Panc1 (cell line): ENCODE data around the gene C8A. TPM values are rescaled to one million over a fixed set of nuclear protein-coding genes. Genes with fewer than 3 reads are reported as not detected.

Experiments used
- ATAC-seq: fragments of 200-7000 bp; cut with Tn5 transposase; 2 replicates; pipeline ENCODE4 v1.9.1; 2020; ENCODE audit warnings: mild to moderate bottlenecking, moderate library complexity
- BruUV-seq: library from RNA; stranded (reverse); fragments of 400-500 nt; replicated peaks from 2 replicates; lab custom pipeline; 2021; lab: Mats Ljungman, UMichigan
- CTCF ChIA-PET: fragments of 300-600 bp; sonication (Branson Sonifier 250); formaldehyde crosslinking; loops from one replicate; lab custom pipeline; 2022; ENCODE audit warnings: antibody characterized with exemption; lab: Charles Lee
- POLR2A ChIA-PET: fragments of 300-600 bp; sonication (Branson Sonifier 250); formaldehyde crosslinking; loops from one replicate; lab custom pipeline; 2022; ENCODE audit warnings: antibody characterized with exemption; lab: Charles Lee
- DNase-seq: peaks from one replicate; pipeline ENCODE4 v3.0.0-alpha.2; 2010; ENCODE audit warnings: low read depth, low spot score
- H3K27ac ChIP-seq: 2 replicates; pipeline ENCODE4 v1.5.1; 2011; ENCODE audit warnings: mild to moderate bottlenecking, low read length, inconsistent platforms
- H3K27me3 ChIP-seq: fragments of 200-500 bp; sonication (Bioruptor generic); 2 replicates; pipeline ENCODE4 v1.6.0; 2014; ENCODE audit warnings: low read length, inconsistent platforms; ENCODE audit not compliant: control insufficient read depth, insufficient read depth
- H3K36me3 ChIP-seq: fragments of 200-500 bp; sonication (Bioruptor generic); 2 replicates; pipeline ENCODE4 v1.5.1; 2014; ENCODE audit warnings: inconsistent platforms, mild to moderate bottlenecking, low read length, moderate library complexity; ENCODE audit not compliant: control insufficient read depth, insufficient read depth
- H3K4me1 ChIP-seq: 2 replicates; pipeline ENCODE4 v1.5.1; 2011; ENCODE audit warnings: inconsistent platforms, mild to moderate bottlenecking, low read length, moderate library complexity; ENCODE audit not compliant: control insufficient read depth, insufficient read depth
- H3K4me3 ChIP-seq, 2 experiments: 2 replicates each; pipeline ENCODE4 v1.5.1; 2011 to 2012; ENCODE audit warnings: low read depth in 2 of 2, low read length in 2 of 2, mild to moderate bottlenecking in 2 of 2, inconsistent platforms in 1 of 2, moderate library complexity in 1 of 2
- H3K9me3 ChIP-seq: fragments of 200-500 bp; sonication (Bioruptor generic); 2 replicates; pipeline ENCODE4 v1.5.1; 2014; ENCODE audit warnings: low read depth, mild to moderate bottlenecking, inconsistent platforms, low read length, moderate library complexity; ENCODE audit not compliant: control insufficient read depth, insufficient read depth
- CTCF ChIP-seq: fragments of 450-650 bp; IDR thresholded peaks from 2 replicates; pipeline ENCODE4 v1.5.1; 2017; ENCODE audit warnings: mild to moderate bottlenecking
- POLR2AphosphoS5 ChIP-seq: IDR thresholded peaks from 2 replicates; pipeline ENCODE4 v1.6.1; 2012; ENCODE audit warnings: mild to moderate bottlenecking, low read depth, low read length, moderate library complexity
- REST ChIP-seq, 2 experiments: IDR thresholded peaks; 2 replicates each; pipeline ENCODE4 v1.6.1; 2011 to 2012; ENCODE audit warnings: low read depth in 2 of 2, control low read depth in 1 of 2, low read length in 1 of 2, mild to moderate bottlenecking in 1 of 2, moderate library complexity in 1 of 2; ENCODE audit not compliant: insufficient read depth in 1 of 2
- SIN3A ChIP-seq: IDR thresholded peaks from 2 replicates; pipeline ENCODE4 v1.6.1; 2012; ENCODE audit warnings: low read depth, mild to moderate bottlenecking, low read length, moderate library complexity, borderline replicate concordance; ENCODE audit not compliant: insufficient read depth
- TCF7L2 ChIP-seq: IDR thresholded peaks from 2 replicates; pipeline ENCODE4 v1.6.1; 2011; ENCODE audit warnings: mild to moderate bottlenecking, low read depth, low read length, inconsistent platforms
- in situ Hi-C: cut with HindIII; loops from 2 replicates; pipeline ENCODE4 v1.10.0; 2016; ENCODE audit warnings: low sequenced_read_pairs, low pct_unique_long_range_greater_than_20kb
- intact Hi-C: fragments of 100-400 bp; cut with micrococcal nuclease; formaldehyde crosslinking; loops from one replicate; pipeline ENCODE4 v1.10.0; 2022; ENCODE audit not compliant: unreplicated experiment
- total RNA-seq: library from RNA; stranded (reverse); gene quantifications from one replicate; pipeline ENCODE4 v1.2.1, GENCODE V29; 2021; ENCODE audit not compliant: unreplicated experiment

C8A gene
- total RNA-seq, 1 experiment from 2014 or later = not detected

DNA sequence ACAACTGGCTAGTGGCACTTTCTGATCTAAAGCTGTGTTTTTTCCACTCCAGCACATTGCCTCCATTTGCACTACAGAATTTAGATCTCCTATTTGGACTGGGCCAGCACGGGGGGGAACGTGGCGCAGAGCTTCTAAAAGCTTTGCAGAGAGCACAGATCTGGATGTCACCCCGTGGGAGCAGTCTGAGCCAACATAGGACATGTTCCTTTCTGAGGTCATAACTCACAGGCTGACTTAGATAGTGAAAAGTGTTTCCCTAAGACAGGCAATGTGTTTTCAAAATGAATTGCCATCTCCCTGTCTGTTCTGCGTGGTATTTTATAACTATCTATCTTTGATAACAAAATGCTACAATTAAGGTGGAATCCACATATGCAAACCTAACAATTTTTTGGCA, 3.7 kb upstream of the C8A start:
- H3K4me1 ChIP-seq = no peaks in the 10 kb centered on the region
- intact Hi-C loops = no loop called here
- CTCF ChIA-PET = no interaction called here

GRCh38 chr1:56852476-56852875, 2.1 kb upstream of the C8A start:
- H3K27ac ChIP-seq = no peak overlapping the region
- DNase-seq = no peak
- no TSS peak for BruUV-seq
- H3K4me1 ChIP-seq = no peaks in the 10 kb centered on the region
- ChIA-PET POLR2A (no interaction called here), CTCF (no interaction called here)
- intact Hi-C loops = no loop called here
- no peak overlapping the region for H3K4me3 ChIP-seq
- no peak for TF ChIP-seq POLR2AphosphoS5
- TF ChIP-seq CTCF = no peak
- TF ChIP-seq SIN3A = no peak
- no peak for TF ChIP-seq REST (IDR thresholded peaks at IDR 0.05; ENCODE audit: insufficient read depth in 1 of 2, low read depth in 2 of 2, low read length in 1 of 2)
- no peak for TF ChIP-seq TCF7L2
- H3K27me3 ChIP-seq = 0 out of 2 replicates have a peak, but pooled peaks cover 2% of the 10 kb centered on the region
- in situ Hi-C loops = no loop called here
- no peaks in the 10 kb centered on the region for H3K36me3 ChIP-seq
- no peak for ATAC-seq
- no peaks in the 10 kb centered on the region for H3K9me3 ChIP-seq

More for the DNA sequence above, 3.7 kb upstream of the C8A start:
- no TSS peak for BruUV-seq
- H3K36me3 ChIP-seq = no peaks in the 10 kb centered on the region
- in situ Hi-C loops = no loop called here
- H3K27ac ChIP-seq = no peak overlapping the region
- H3K27me3 ChIP-seq = 0 out of 2 replicates have a peak, but pooled peaks cover 2% of the 10 kb centered on the region
- H3K4me3 ChIP-seq = no peak overlapping the region
- H3K9me3 ChIP-seq = no peaks in the 10 kb centered on the region
- DNase-seq (no peak), ATAC-seq (no peak)
- POLR2A ChIA-PET = no interaction called here
- TF ChIP-seq REST (IDR thresholded peaks at IDR 0.05; ENCODE audit: insufficient read depth in 1 of 2, low read depth in 2 of 2, low read length in 1 of 2) (no peak), TCF7L2 (no peak), CTCF (no peak), POLR2AphosphoS5 (no peak), SIN3A (no peak)
